Caco-2 (cell line): ENCODE measurements around the gene ADGRE1. TPM values are rescaled to one million over a fixed set of nuclear protein-coding genes. Genes with fewer than 3 reads are reported as not detected.

Experiments
- BruUV-seq: library from RNA; stranded (reverse); fragments of 400-500 nt; replicated peaks from 2 replicates; lab custom pipeline; 2021; lab: Mats Ljungman, UMichigan
- CTCF ChIA-PET: fragments of 300-600 bp; sonication (Branson Sonifier 250); formaldehyde crosslinking; loops from one replicate; lab custom pipeline; 2022; ENCODE audit warnings: antibody characterized with exemption; lab: Charles Lee
- POLR2A ChIA-PET: fragments of 300-600 bp; sonication (Branson Sonifier 250); formaldehyde crosslinking; loops from one replicate; lab custom pipeline; 2022; ENCODE audit warnings: antibody characterized with exemption; lab: Charles Lee
- DNase-seq, 2 experiments: peaks; one replicate each; pipeline versions ENCODE4 v3.0.0 to v3.0.0-alpha.2; 2020 to 2022
- H3K27me3 ChIP-seq: replicated peaks from 2 replicates; pipeline ENCODE4 v1.6.0; 2011; ENCODE audit warnings: low read length; ENCODE audit not compliant: control insufficient read depth, insufficient read depth
- H3K36me3 ChIP-seq: 2 replicates; pipeline ENCODE4 v1.5.1; 2011; ENCODE audit warnings: low read length; ENCODE audit not compliant: control insufficient read depth, insufficient read depth
- H3K4me1 ChIP-seq: fragments of 250-450 bp; sonication (Bioruptor Pico); 2 replicates; pipeline ENCODE4 v1.5.1; 2020; ENCODE audit warnings: mild to moderate bottlenecking
- H3K4me3 ChIP-seq: 2 replicates; pipeline ENCODE4 v1.5.1; 2011; ENCODE audit warnings: low read depth, mild to moderate bottlenecking, control low read depth, low read length
- H3K9me3 ChIP-seq: fragments of 250-450 bp; sonication (Bioruptor Pico); 2 replicates; pipeline ENCODE4 v1.5.1; 2020; ENCODE audit warnings: mild to moderate bottlenecking, moderate library complexity
- H3K27ac Mint-ChIP-seq: one replicate; pipeline ENCODE4 v1.8.0; 2022; ENCODE audit warnings: mixed read lengths; ENCODE audit not compliant: unreplicated experiment
- H3K27me3 Mint-ChIP-seq: one replicate; pipeline ENCODE4 v1.8.0; 2022; ENCODE audit warnings: mixed read lengths; ENCODE audit not compliant: insufficient read depth, unreplicated experiment
- H3K36me3 Mint-ChIP-seq: one replicate; pipeline ENCODE4 v1.8.0; 2022; ENCODE audit warnings: mild to moderate bottlenecking, mixed read lengths; ENCODE audit not compliant: insufficient read depth, unreplicated experiment
- H3K4me1 Mint-ChIP-seq: one replicate; pipeline ENCODE4 v1.8.0; 2022; ENCODE audit warnings: low read depth, mixed read lengths; ENCODE audit not compliant: unreplicated experiment
- H3K4me3 Mint-ChIP-seq: one replicate; pipeline ENCODE4 v1.8.0; 2022; ENCODE audit warnings: mild to moderate bottlenecking, moderate library complexity, mixed read lengths; ENCODE audit not compliant: unreplicated experiment
- H3K9me3 Mint-ChIP-seq: one replicate; pipeline ENCODE4 v1.8.0; 2022; ENCODE audit warnings: mixed read lengths; ENCODE audit not compliant: unreplicated experiment
- CTCF ChIP-seq, 2 experiments: fragments of 200-600 bp in 1 of 2; IDR thresholded peaks; 1 replicate in 1 of 2; 2 replicates in 1 of 2; pipeline versions ENCODE4 v1.5.1 to v1.8.0; 2011 to 2022; ENCODE audit warnings: antibody characterized with exemption in 1 of 2, control low read depth in 1 of 2, inconsistent platforms in 1 of 2, low read depth in 1 of 2, low read length in 1 of 2, mild to moderate bottlenecking in 1 of 2, moderate library complexity in 1 of 2; ENCODE audit not compliant: insufficient read depth in 1 of 2, severe bottlenecking in 1 of 2, unreplicated experiment in 1 of 2
- intact Hi-C: fragments of 100-400 bp; cut with micrococcal nuclease; formaldehyde crosslinking; loops from one replicate; pipeline ENCODE4 v1.10.0; 2022; ENCODE audit not compliant: unreplicated experiment
- total RNA-seq: library from RNA; stranded (reverse); gene quantifications from 2 replicates; pipeline ENCODE4 v1.2.3, GENCODE V29; 2022

Gene ADGRE1
- total RNA-seq, 1 experiment from 2014 or later, result not detected

- Histone ChIP-seq H3K36me3 (no peaks in the 10 kb centered on the region), H3K4me1 (no peaks in the 10 kb centered on the region), H3K4me3 (no peak overlapping the region), H3K9me3 (no peaks in the 10 kb centered on the region), H3K27me3 (no peaks in the 10 kb centered on the region)
- TF ChIP-seq CTCF (IDR thresholded peaks at IDR 0.05; ENCODE audit: insufficient read depth in 1 of 2, low read depth in 1 of 2, low read length in 1 of 2, severe bottlenecking in 1 of 2, unreplicated experiment in 1 of 2), result no peak
- H3K36me3 Mint-ChIP-seq, result no peaks in the 10 kb centered on the region
- DNase-seq, result no peak
- no TSS peak for BruUV-seq
- ChIA-PET POLR2A (no interaction called here), CTCF (no interaction called here)
- no peaks in the 10 kb centered on the region for H3K4me1 Mint-ChIP-seq
- no peak overlapping the region for H3K27ac Mint-ChIP-seq
- intact Hi-C loops, result no loop called here
- peaks cover 4% of the 10 kb centered on the region for H3K27me3 Mint-ChIP-seq
- H3K4me3 Mint-ChIP-seq, result no peak overlapping the region
- H3K9me3 Mint-ChIP-seq, result no peaks in the 10 kb centered on the region
These were observed 84.0 kb downstream of the ADGRE1 start for GRCh38 chr19:6971366-6971765.

GRCh38 chr19:6976197-6976596 lies 88.8 kb downstream of the ADGRE1 start:
- CTCF ChIA-PET, result no interaction called here
- H3K9me3 Mint-ChIP-seq, result no peaks in the 10 kb centered on the region
- no TSS peak for BruUV-seq

GRCh38 chr19:6979399-6979798 lies 92.0 kb downstream of the ADGRE1 start:
- Mint-ChIP-seq H3K4me1 (no peaks in the 10 kb centered on the region), H3K27ac (no peak overlapping the region), H3K4me3 (no peak overlapping the region), H3K9me3 (peaks cover 13% of the 10 kb centered on the region), H3K36me3 (no peaks in the 10 kb centered on the region), H3K27me3 (no peaks in the 10 kb centered on the region)
- no peaks in the 10 kb centered on the region for H3K36me3 ChIP-seq
- CTCF ChIA-PET, result no interaction called here
- DNase-seq, result no peak
- H3K27me3 ChIP-seq, result no peaks in the 10 kb centered on the region
- POLR2A ChIA-PET, result no interaction called here
- H3K4me1 ChIP-seq, result no peaks in the 10 kb centered on the region
- no TSS peak for BruUV-seq
- no peaks in the 10 kb centered on the region for H3K9me3 ChIP-seq
- TF ChIP-seq CTCF (IDR thresholded peaks at IDR 0.05; ENCODE audit: insufficient read depth in 1 of 2, low read depth in 1 of 2, low read length in 1 of 2, severe bottlenecking in 1 of 2, unreplicated experiment in 1 of 2), result no peak
- no peak overlapping the region for H3K4me3 ChIP-seq
- intact Hi-C loops, result no loop called here

More at GRCh38 chr19:6976197-6976596, 88.8 kb downstream of the ADGRE1 start:
- DNase-seq, result no peak
- no peaks in the 10 kb centered on the region for H3K27me3 Mint-ChIP-seq
- Histone ChIP-seq H3K4me3 (no peak overlapping the region), H3K27me3 (no peaks in the 10 kb centered on the region), H3K4me1 (no peaks in the 10 kb centered on the region), H3K36me3 (no peaks in the 10 kb centered on the region), H3K9me3 (no peaks in the 10 kb centered on the region)
- no peak overlapping the region for H3K27ac Mint-ChIP-seq
- H3K4me1 Mint-ChIP-seq, result no peaks in the 10 kb centered on the region
- no peaks in the 10 kb centered on the region for H3K36me3 Mint-ChIP-seq
- no peak for TF ChIP-seq CTCF (IDR thresholded peaks at IDR 0.05; ENCODE audit: insufficient read depth in 1 of 2, low read depth in 1 of 2, low read length in 1 of 2, severe bottlenecking in 1 of 2, unreplicated experiment in 1 of 2)
- intact Hi-C loops, result no loop called here
- H3K4me3 Mint-ChIP-seq, result no peak overlapping the region
- POLR2A ChIA-PET, result no interaction called here
